ENCODE results near the gene ZNF426.

The ZNF426 gene

GRCh38 chr19:9494096-9494495 is 44.3 kb downstream of the ZNF426 start:
- no peak for TF ChIP-seq CTCF (conservative IDR thresholded peaks at IDR 0.05; ENCODE audit: control insufficient read depth, insufficient read depth, low read depth, low read length)
- no peak for DNase-seq (ENCODE audit: low read depth)
- no peak overlapping the region for H3K4me3 ChIP-seq (ENCODE audit: control insufficient read depth, low read depth, low read length)

DNA sequence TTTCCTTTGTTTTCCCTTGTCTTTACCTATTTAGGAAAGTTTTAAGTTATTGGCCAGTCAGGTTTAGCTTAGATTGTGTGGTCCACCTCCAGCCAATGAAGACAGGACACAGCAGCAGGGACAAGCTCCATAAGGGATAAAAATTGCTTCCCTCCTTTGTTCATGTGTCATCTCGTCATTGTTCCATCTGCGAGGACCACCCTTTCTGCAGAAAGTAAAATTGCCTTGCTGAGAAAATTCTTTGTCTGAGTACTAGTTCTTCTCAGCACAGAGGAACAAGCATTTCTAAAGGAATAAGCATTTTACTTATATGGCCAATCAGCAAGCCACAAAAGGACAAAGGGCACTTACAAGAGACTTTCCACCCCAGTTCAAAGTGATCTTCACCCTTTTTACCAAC is 51.4 kb downstream of the ZNF426 start:
- TF ChIP-seq CTCF (conservative IDR thresholded peaks at IDR 0.05; ENCODE audit: control insufficient read depth, insufficient read depth, low read depth, low read length): no peak
- no peak for DNase-seq (ENCODE audit: low read depth)
- no peak overlapping the region for H3K4me3 ChIP-seq (ENCODE audit: control insufficient read depth, low read depth, low read length)

- no peak for TF ChIP-seq CTCF (conservative IDR thresholded peaks at IDR 0.05; ENCODE audit: control insufficient read depth, insufficient read depth, low read depth, low read length)
- no peak for DNase-seq (ENCODE audit: low read depth)
- H3K4me3 ChIP-seq (ENCODE audit: control insufficient read depth, low read depth, low read length): no peak overlapping the region
Observed at GRCh38 chr19:9485140-9485539, 53.3 kb downstream of the ZNF426 start.

GRCh38 chr19:9474975-9475374 is 63.5 kb downstream of the ZNF426 start:
- no peak overlapping the region for H3K4me3 ChIP-seq (ENCODE audit: control insufficient read depth, low read depth, low read length)
- no peak for DNase-seq (ENCODE audit: low read depth)
- TF ChIP-seq CTCF (conservative IDR thresholded peaks at IDR 0.05; ENCODE audit: control insufficient read depth, insufficient read depth, low read depth, low read length): no peak
